Measurements from ENCODE around the gene LBP.
"Not testable (repeated sequence)": the region's sequence is repeated elsewhere in the genome, so short reads cannot be mapped to it uniquely, and the experiment has no call there.

Gene LBP

DNA sequence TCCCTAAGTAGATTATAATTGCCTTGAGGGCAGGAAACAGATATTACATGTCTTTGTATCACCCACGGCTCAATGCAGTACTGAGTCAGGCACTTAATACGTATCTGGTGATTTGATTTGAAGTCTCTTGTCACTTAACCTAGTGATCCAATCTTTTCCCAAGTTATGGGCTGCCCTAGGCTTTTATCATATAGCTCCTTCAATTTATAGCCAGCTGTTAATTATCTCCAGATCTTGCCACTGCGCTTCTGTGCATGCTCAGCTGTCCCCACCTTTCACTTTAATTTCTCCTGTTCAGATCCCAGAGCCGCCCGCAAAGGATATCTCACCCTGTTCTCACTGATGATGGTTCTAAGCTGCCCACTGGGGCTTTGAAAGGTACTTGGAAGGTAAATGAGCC lies 47.0 kb downstream of the LBP start:
- Histone ChIP-seq H3K4me1 (ENCODE audit: low read length) (no peaks in the 10 kb centered on the region), H2AFZ (ENCODE audit: low read length) (no peak overlapping the region), H3K27me3 (replicated peaks; ENCODE audit: insufficient read depth, low read length) (no peaks in the 10 kb centered on the region), H3K4me3 (ENCODE audit: low read length) (no peak overlapping the region), H3F3A (ENCODE audit: insufficient read depth, low read length) (no peaks in the 10 kb centered on the region), H3K36me3 (replicated peaks; ENCODE audit: insufficient read depth, low read length) (no peaks in the 10 kb centered on the region), H3K79me2 (ENCODE audit: low read length) (no peaks in the 10 kb centered on the region), H3K27ac (ENCODE audit: low read length) (no peak overlapping the region), H3K9ac (ENCODE audit: low read length) (no peak overlapping the region), H4K20me1 (ENCODE audit: insufficient read depth, low read length) (no peaks in the 10 kb centered on the region), H3K9me2 (replicated peaks; ENCODE audit: insufficient read depth, low read length) (no peaks in the 10 kb centered on the region), H3K4me2 (ENCODE audit: low read depth, low read length) (no peak overlapping the region), H3K9me3 (replicated peaks; ENCODE audit: insufficient read depth, low read length) (no peaks in the 10 kb centered on the region)
- no peak for DNase-seq
- TF ChIP-seq EZH2phosphoT487 (IDR thresholded peaks at IDR 0.05; ENCODE audit: low read length) = no peak
- no peak for TF ChIP-seq EZH2 (optimal IDR thresholded peaks at IDR 0.05; ENCODE audit: low read depth, low read length)
- no peak for TF ChIP-seq CTCF (IDR thresholded peaks at IDR 0.05; ENCODE audit: low read length)

DNA sequence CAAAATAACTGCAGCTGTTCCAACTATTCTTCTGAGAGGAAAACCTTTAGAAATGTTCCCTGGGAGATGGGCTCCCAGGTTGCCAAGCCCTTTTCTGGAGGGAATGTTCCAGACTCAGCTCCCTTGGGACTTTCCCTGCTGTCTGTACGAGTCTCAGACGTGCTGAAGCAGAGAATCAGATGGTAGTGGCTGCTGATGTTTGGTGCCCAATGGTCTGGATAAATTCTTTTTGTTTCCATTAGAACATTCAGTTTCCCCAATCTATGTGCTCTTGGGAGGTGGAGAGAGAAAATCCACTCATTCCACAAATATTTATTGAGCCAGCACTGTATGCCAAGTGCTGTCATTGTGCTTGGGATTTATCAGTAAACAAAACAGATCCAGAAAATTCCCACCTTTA lies 48.9 kb downstream of the LBP start:
- Histone ChIP-seq H3K9me3 (replicated peaks; ENCODE audit: insufficient read depth, low read length) (no peaks in the 10 kb centered on the region), H4K20me1 (ENCODE audit: insufficient read depth, low read length) (no peaks in the 10 kb centered on the region), H2AFZ (ENCODE audit: low read length) (no peak overlapping the region), H3K27me3 (replicated peaks; ENCODE audit: insufficient read depth, low read length) (no peaks in the 10 kb centered on the region), H3K36me3 (replicated peaks; ENCODE audit: insufficient read depth, low read length) (no peaks in the 10 kb centered on the region), H3K4me1 (ENCODE audit: low read length) (no peaks in the 10 kb centered on the region), H3K9me2 (replicated peaks; ENCODE audit: insufficient read depth, low read length) (no peaks in the 10 kb centered on the region), H3K9ac (ENCODE audit: low read length) (no peak overlapping the region), H3K4me3 (ENCODE audit: low read length) (no peak overlapping the region), H3K4me2 (ENCODE audit: low read depth, low read length) (no peak overlapping the region), H3F3A (ENCODE audit: insufficient read depth, low read length) (no peaks in the 10 kb centered on the region), H3K79me2 (ENCODE audit: low read length) (no peaks in the 10 kb centered on the region), H3K27ac (ENCODE audit: low read length) (no peak overlapping the region)
- no peak for TF ChIP-seq EZH2 (optimal IDR thresholded peaks at IDR 0.05; ENCODE audit: low read depth, low read length)
- no peak for TF ChIP-seq EZH2phosphoT487 (IDR thresholded peaks at IDR 0.05; ENCODE audit: low read length)
- no peak for TF ChIP-seq CTCF (IDR thresholded peaks at IDR 0.05; ENCODE audit: low read length)
- no peak for DNase-seq

DNA sequence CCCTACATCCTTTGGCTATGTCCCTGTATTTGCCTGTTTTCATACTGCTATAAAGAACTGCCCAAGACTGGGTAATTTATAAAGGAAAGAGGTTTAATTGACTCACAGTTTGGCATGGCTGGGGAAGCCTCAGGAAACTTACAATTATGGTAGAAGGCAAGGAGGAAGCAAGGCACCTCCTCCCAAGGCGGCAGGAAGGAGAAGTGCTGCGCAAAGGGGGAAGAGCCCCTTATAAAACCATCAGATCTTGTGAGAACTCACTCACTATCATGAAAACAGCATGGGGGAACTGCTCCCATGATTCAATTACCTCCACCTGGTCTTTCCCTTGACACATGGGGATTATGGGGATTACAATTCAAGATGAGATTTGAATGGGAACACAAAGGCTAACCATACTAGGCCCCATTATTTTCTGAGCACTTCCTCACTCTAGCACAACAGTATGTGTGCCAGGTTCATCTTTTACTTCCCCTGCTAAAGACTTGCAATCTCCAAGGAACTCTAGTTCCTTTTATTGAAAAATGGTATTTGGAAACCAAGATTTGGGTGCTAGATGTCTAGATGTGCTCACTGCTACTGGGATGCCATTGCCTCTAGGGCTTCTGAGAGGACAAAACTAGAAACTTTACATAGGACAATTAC lies 49.6 kb downstream of the LBP start:
- not testable (repeated sequence) for DNase-seq

DNA sequence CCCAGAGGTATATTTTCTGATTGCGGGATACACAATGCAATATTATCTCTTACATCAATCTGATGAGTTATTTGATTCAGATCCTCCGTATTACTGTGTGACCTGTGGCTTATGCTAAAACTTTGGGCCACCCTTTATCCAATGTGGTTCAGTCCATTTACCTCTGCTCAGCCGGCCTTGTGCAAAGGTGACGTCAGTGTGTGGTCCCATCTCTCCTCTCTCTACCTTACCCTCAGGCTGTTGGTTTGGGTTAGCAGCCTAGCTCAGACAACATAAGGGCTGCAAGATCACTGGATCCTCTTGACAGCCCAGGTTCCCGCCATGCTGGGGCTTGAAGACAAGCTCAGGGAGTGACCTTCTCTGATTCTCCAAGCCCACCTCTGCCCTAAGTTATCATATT lies 55.8 kb downstream of the LBP start:
- no peak overlapping the region for H3K27ac ChIP-seq (ENCODE audit: low read length)
- no peak for TF ChIP-seq EZH2phosphoT487 (IDR thresholded peaks at IDR 0.05; ENCODE audit: low read length)
- TF ChIP-seq CTCF (IDR thresholded peaks at IDR 0.05; ENCODE audit: low read length) = no peak
- no peak for TF ChIP-seq EZH2 (optimal IDR thresholded peaks at IDR 0.05; ENCODE audit: low read depth, low read length)
- H4K20me1 ChIP-seq (ENCODE audit: insufficient read depth, low read length) = no peaks in the 10 kb centered on the region

More for the DNA sequence above, 49.6 kb downstream of the LBP start:
- H3K9ac ChIP-seq (ENCODE audit: low read length); H2AFZ ChIP-seq (ENCODE audit: low read length); H3K4me3 ChIP-seq (ENCODE audit: low read length); H3K36me3 ChIP-seq (replicated peaks; ENCODE audit: insufficient read depth, low read length); H4K20me1 ChIP-seq (ENCODE audit: insufficient read depth, low read length); H3F3A ChIP-seq (ENCODE audit: insufficient read depth, low read length); H3K9me2 ChIP-seq (replicated peaks; ENCODE audit: insufficient read depth, low read length); H3K4me2 ChIP-seq (ENCODE audit: low read depth, low read length); H3K79me2 ChIP-seq (ENCODE audit: low read length); H3K27ac ChIP-seq (ENCODE audit: low read length); H3K4me1 ChIP-seq (ENCODE audit: low read length); H3K9me3 ChIP-seq (replicated peaks; ENCODE audit: insufficient read depth, low read length); H3K27me3 ChIP-seq (replicated peaks; ENCODE audit: insufficient read depth, low read length): not testable (repeated sequence)

More for the DNA sequence above, 55.8 kb downstream of the LBP start:
- no peaks in the 10 kb centered on the region for H3K27me3 ChIP-seq (replicated peaks; ENCODE audit: insufficient read depth, low read length)
- H3K4me3 ChIP-seq (ENCODE audit: low read length) = no peak overlapping the region
- H3K79me2 ChIP-seq (ENCODE audit: low read length) = no peaks in the 10 kb centered on the region
- H3K4me2 ChIP-seq (ENCODE audit: low read depth, low read length) = no peak overlapping the region
- DNase-seq = no peak
- H3K4me1 ChIP-seq (ENCODE audit: low read length) = no peaks in the 10 kb centered on the region
- no peaks in the 10 kb centered on the region for H3F3A ChIP-seq (ENCODE audit: insufficient read depth, low read length)
- H3K9me3 ChIP-seq (replicated peaks; ENCODE audit: insufficient read depth, low read length) = no peaks in the 10 kb centered on the region
- H3K9me2 ChIP-seq (replicated peaks; ENCODE audit: insufficient read depth, low read length) = no peaks in the 10 kb centered on the region
- peaks cover 2% of the 10 kb centered on the region; the same call in 1 of the 2 replicates for H3K36me3 ChIP-seq (replicated peaks; ENCODE audit: insufficient read depth, low read length)
- H3K9ac ChIP-seq (ENCODE audit: low read length) = no peak overlapping the region
- H2AFZ ChIP-seq (ENCODE audit: low read length) = no peak overlapping the region

All from MM.1S (cell line).